GM03348 (cell line): ENCODE measurements around the gene ALKBH4.
"Not testable (repeated sequence)": the region's sequence is repeated elsewhere in the genome, so short reads cannot be mapped to it uniquely, and the experiment has no call there.

Experiments
- DNase-seq: peaks from one replicate; pipeline ENCODE4 v3.0.0; 2012; ENCODE audit warnings: low spot score

Gene ALKBH4

DNA sequence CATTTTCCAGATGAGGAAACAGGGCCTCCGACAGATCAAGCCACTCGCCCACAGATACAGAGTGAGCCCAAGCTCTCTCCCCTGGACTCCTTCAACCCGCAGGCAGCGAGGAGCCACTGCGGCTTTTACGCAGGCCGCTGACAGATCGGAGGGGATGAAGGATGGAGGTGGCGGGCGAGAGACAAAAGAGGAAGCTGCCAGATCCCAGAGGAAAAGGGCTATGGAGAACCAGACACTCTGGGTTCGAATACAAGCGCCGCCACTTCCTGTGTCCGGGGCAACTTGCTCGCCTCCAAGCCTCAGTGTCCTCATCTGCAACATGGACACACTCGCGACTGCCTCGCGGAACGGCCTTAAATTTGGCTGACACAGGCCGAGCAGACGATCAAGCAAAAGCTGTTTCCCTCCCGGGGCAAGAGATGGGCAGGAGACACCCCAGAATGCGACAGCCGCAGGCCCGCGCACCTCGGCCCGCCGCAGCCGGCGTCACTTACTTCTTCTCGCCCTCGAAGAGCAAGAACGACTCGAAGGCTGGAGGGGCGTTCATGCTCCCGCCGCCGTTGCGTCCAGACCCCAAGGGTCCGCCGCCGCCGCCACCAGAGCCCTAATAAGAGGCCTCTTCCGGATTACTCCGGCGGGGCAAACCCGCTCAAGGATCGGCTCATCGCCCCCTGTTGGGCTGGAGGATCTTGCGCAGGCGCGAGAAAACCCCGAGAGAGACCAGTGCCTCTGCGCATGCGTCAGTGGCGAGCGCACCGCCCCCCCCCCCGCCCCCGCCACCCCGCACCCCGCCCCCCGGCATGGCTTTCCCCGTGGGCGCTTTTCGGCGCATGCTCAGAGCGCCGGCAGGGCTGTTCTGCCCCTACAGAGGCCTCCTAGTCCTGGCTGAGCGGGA lies 13.9 kb upstream of the ALKBH4 start, which contains the start of gene POLR2J:
POLR2J (minus strand) TSS at position 609 of the 895 bp plus-strand sequence; CDS start at position 547, 62 bp downstream.
- not testable (repeated sequence) for DNase-seq

DNA sequence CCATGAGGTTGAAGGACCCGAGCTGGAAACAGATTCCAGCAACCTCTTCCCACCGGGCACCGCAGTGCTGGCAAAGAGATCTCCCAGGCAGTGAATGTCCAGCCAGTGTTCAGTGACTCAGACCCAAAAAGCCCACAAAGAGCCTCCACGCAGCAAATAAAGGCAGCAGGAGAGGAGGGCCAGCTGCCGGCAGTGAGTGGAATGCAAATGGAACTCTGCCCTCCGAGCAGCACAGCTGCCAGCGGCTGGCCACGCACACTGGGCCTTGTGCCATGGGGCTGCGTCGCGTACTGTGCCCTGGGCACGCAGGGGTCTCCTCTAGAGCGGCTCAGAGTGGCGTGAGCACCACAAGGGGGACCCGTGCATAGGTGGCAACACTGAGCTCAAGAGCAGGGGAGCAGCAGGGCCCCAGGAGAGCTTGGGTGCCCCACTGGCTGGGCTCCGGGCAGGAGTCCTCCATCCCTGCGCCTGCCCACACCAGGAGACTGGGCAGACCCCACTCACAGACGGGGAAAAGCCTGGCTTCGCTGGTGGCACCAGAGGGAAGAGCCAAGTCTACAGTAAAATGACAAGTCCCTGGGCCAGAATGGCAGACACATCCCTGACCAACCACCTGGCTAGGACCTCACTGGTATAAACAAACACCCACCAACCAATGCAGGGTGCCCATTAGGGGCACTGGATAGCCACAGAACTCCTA lies 10.2 kb upstream of the ALKBH4 start:
- DNase-seq: not testable (repeated sequence)

DNA sequence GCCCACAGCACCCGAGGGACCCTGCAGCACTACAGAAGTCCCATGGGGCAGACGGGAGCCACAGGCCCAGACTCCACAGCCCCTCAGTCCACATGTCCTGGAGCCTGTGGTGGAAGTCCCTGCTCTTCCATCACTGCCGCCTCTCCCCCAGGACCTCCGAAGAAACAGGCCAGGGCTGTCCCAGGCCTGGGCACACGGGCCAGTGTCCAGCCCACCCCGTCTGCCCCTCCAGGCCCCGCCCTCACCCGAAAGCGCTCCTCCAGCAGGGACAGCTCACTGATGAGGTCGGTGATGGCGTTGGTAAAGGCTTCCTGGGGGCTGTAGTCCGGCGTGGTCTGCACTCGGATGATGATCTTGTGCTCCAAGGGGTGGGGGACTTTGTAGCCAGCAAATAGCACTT lies 9.5 kb upstream of the ALKBH4 start:
- not testable (repeated sequence) for DNase-seq

DNA sequence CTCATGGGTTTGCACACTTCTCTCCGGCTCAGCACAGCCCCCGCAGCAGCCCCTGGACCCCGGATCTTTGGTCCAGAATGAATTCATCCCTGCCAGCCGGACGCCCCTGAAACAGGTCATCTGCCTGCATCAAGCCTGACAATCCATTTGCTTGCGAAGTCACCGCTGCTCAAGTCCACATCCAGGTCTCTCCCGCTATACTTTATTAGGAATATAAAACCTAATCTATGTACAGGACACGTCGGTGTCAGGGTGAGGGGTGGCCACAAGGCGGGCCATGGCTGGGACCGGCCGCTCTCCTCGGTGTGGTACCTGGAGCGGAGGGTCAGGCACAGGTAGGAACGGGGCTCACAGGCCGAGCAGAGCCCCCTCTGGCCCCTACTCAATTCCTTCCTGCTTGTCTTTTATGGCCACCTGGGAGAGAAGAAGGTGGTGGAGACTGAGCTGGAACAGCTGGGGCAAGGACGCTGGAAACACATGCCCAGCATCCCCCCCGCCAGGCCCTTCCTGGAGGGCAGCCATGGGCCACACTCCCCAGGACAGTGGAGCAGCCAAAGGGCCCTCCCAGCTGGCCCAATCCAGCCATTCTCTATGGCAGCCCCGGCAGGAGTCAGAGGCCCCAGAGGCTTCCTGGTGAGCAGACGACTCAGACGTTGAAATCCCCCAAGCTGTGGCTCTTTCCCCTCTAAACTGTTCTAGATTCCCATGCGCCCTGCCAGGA lies 8.8 kb upstream of the ALKBH4 start:
- DNase-seq: no peak

- DNase-seq: no peak
These were observed 7.7 kb upstream of the ALKBH4 start for GRCh38 chr7:102472126-102473041.

GRCh38 chr7:102471791-102472125 lies 7.1 kb upstream of the ALKBH4 start:
- DNase-seq: no peak

DNA sequence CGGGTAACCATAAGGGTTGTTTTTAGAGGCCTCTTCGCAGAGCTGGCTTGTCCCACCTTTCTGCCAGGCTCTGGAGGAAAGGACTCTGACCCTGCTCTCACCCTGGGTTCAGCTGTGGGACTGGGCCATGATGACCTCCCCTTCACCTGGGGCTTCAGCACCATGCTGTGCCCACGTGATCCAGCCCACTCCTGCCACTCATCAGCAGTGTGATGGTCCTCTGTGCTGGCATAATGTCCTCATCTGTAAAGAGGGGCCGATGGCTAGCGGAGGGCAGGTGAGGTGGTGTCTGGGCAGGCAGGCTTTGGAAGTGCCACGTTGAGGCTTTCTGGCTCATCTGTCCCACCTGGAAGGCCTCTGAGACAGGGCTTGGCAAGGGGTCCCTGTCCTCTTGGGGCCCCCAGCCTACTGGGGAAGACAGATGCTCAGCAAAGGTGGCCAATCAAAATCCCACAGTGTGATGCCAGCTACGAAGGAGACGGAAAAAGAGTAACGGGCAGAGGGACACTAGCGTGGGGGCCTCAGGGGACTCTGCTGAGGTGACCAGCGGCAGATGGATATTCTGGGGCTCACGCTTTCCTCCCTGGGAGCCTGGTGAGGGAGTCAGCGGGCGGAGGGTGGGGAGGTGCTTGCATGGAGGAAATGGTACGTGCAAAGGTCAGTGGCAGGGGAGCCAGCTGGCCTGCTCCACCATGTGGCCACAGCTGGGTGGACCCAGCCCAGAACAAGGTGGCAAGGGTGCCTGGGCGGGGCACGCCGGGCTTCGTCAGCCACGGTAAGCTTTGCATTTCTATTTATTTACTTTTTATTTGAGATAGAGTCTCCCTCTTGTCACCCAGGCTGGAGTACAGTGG lies 5.5 kb upstream of the ALKBH4 start:
- DNase-seq: no peak

DNA sequence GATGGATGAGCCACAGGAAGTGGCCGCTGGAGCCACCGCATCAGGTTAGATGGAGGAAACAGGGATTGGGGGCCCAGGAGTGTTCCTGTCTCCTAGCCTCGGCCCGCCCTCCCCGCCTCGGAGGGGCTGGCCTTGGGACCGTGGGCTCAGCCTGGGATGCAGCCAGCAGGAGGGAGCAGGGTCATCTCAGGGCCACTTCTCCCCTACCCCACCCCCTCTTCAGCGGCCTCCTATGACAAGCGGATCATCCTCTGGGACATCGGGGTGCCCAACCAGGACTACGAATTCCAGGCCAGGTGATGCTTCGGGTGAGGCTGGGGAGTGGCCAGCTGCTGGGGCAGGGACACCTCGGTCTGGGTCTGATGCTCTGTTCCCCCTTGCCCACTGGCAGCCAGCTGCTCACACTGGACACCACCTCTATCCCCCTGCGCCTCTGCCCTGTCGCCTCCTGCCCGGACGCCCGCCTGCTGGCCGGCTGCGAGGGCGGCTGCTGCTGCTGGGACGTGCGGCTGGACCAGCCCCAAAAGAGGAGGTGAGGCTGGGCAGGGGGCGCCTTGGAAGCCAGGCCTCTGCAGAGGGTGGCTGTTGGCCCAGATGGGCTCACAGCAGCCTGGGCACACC lies 4.8 kb upstream of the ALKBH4 start:
- no peak for DNase-seq

DNA sequence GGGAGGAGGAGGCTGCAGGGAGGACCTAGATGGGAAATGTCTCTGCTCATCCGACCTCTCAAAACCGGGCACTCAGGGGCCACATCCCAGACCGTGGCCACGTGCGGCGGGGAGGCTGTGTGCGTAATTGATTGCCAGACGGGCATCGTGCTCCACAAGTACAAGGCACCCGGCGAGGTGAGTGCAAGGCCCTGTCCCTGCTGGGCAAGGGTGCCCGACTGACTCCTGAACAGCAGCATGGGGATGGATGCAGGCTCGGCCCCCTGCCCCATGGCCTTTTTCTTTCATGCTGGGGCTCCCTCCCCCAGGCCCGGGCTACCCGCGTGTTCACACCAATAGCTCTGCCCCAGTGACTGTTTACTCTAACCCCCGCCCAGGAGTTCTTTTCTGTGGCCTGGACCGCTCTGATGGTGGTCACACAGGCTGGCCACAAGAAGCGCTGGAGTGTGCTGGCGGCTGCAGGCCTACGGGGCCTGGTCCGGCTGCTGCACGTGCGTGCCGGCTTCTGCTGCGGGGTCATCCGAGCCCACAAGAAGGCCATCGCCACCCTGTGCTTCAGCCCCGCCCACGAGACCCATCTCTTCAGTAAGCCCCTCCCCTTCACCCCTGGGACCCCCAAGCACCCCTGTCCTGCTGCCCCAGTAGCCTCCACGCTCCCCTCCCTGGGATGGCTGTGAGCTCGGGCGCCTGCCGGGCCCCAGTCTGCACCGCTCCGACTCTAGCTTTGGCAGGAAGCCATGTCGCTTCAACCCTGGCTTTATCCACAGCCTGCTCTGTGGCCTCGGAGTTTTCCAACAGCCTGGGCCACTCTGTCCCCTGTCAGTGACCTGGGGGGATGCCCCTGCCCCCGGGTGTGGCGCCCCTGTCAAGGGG lies 4.1 kb upstream of the ALKBH4 start:
- no peak for DNase-seq

DNA sequence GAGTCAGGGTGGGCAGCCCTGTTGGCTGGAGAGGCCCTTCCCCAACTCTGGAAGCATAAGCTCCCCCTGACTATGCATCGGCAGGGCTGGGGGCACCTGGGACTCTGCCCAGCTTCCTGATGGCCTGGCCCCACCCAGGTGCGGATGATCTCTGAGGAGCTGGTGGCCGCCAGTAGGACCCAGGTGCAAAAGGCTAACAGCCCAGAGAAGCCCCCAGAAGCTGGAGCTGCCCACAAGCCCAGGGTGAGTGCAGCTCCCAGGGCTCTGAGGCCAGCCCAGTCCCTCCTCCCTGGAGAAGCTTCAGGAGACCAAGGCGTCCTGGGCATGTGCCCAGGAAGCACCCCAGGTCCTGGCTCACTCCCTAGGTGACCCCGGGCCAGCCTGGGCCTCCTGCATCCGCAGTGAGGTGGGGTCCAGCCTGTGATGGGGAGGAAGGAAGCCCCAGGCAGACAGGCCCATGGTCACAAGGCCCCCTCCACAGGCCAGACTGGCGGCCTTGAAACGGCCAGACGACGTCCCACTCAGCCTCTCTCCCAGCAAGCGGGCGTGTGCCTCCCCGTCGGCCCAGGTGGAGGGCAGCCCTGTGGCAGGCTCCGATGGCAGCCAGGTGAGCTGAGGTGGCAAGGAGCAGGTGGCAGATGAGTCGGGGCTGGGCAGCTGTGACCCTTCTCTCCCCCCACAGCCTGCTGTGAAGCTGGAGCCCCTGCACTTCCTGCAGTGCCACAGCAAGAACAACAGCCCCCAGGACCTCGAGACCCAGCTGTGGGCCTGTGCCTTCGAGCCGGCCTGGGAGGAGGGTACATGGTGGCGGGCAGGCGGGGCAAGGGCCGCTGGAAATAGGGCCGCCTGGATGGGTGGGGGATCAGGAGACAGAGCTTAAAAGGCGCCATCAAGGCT lies 3.2 kb upstream of the ALKBH4 start:
- no peak for DNase-seq

DNA sequence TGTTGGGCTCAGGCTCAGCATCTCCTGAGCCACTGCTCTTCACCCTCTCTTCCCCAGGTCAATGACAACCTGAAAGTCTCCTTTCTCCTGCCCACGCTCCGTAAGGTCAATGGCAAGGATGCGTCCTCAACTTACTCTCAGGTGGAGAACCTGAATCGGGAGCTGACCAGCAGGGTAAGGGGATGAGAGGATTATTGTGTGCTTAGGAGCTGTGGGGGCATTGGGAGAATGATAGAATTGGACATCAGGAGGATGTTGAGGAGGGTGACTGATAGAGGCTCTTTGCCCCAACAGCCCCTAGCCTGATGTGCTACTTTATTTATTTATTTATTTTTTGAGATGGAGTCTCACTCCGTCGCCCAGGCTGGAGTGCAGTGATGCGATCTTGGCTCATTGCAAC lies 1.4 kb upstream of the ALKBH4 start:
- DNase-seq: no peak

DNA sequence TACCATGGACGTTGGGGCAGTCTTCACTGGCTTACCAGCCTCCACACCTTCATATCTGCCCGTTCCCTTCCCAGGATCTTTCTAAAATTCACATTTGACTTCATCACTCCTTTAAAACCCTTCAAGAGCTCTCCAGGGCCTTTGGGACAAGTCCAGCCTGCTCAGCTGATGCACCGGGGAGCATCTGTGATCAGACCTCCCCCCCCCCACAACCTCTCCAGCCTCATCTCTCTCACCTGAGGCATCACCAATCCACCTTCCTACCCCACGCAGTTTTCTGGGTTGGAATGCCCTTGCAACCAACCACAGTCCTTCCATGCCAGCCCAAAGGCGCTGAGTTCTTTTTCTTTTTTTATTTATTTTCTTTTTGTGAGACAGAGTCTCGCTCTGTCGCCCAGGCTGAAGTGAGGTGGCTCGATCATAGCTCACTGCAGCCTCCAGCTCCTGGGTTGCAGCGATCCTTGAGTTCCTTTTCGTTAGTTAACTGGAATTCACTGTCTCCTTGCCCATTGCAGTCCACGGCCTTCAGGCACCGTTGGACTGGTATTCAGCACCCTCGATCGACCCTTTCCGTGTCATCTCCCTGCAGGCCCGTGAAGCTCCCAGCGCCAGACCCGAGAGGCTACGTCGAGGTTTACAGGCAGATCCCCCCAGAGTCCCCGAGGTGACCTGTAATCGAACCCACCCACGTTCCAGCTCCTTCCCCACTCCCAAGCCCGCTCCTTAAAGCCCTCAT lies 654 bp downstream of the ALKBH4 start:
- DNase-seq: peak; percentile 42

GRCh38 chr7:102460467-102460866 lies 4.2 kb downstream of the ALKBH4 start:
- DNase-seq: no peak

- DNase-seq: no peak
These were observed 5.3 kb downstream of the ALKBH4 start for GRCh38 chr7:102459221-102459844.

DNA sequence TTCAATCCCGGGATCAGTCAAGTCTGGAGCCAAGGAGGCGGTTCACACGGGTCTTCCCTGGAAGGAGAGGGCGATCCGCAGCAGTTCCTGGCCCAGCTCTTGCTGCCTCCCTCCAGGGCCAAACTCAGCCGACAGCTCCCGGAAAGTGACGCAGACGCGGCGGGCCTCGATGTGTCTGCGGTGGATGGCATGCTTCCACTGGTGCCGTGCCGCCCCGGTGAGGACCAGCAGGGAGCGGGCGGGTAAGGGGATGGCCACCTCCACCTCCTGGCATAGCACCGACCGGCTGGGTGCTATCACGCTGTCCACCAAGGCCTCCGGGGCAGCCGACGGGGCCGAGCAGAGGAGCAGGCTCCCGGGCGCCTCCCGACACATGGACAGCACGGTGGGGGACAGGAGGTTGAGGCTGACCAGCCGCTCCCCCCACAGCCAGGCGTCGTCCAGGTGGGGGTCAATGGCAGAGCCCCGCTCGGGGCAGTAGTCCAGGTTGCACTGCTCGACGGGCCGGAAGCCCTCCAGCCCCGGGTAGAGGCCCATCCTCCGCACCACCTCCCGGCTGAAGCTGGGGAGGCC lies 7.2 kb downstream of the ALKBH4 start:
- DNase-seq: no peak

GRCh38 chr7:102456327-102456726 lies 8.3 kb downstream of the ALKBH4 start:
- no peak for DNase-seq

- no peak for DNase-seq
These were observed 9.1 kb downstream of the ALKBH4 start for GRCh38 chr7:102455596-102455995.
